ENCODE results near the gene MEPCE. TPM values are rescaled to one million over a fixed set of nuclear protein-coding genes. Genes with fewer than 3 reads are reported as not detected.
A peak's percentile ranks its signal among the peaks of the same experiment; 100 is the strongest.

The MEPCE gene
- polyA plus RNA-seq, 1 donor = 49.2 TPM

- no peak for DNase-seq
Measured at GRCh38 chr7:100401811-100402210, 27.8 kb upstream of the MEPCE start.

DNA sequence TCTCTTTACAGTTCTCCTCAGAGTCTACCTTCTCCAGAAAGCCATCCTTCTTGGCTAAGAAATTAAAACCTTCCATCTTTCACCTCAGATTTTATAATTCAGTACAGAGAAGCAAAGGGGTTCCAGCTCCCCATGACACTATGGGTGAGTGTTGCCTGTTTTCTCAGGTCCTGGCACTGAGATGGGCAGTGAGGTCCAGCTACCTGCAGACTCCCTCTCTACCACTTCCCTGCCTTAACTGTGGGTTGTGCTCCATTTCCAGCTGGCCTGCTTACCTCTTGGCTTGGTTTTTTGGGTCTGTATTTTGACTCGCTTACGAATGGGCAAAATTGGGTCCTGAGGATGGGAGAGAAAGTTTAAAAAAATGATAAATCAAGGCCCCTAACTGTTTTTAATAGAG, 27.4 kb upstream of the MEPCE start:
- DNase-seq = no peak

- DNase-seq = no peak
Measured at GRCh38 chr7:100406767-100407166, 22.9 kb upstream of the MEPCE start.

DNA sequence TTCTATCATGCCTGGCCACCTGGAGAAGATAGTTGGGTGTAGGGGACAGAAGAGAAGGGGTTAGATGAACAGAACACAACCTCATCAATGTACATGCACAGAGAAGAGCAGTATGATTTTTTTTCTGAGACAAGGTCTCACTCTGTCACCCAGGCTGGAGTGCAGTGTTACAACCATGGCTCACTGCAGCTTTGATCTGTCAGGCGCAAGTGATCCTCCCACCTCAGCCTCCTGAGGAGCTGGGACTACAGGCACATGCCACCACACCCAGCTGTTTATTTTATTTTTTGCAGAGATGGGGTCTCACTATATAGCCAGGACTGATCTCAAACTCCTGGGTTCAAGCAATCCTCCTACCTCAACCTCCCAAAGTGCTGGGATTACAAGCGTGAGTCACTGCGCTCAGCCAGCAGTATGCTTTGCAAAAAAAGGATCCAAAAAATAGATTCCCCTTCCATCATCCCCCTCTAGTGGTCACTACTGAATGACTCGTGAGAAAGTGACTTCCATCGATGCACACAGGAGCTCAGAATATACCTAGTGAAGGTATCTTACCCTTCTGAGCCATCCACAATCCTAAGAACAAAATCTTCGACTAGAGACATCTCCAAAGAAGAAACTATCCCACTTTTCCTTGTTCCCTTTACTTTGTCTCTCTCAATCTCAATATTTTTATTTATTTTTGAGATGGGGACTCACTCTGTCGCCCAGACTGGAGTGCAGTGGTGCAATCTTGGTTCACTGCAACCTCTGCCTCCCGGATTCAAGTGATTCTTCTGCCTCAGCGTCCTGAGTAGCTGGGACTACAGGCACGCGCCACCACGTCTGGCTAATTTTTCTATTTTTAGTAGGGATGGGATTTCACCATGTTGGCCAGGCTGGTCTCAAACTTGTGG, 22.1 kb upstream of the MEPCE start:
- peak; percentile 63 for DNase-seq

- no peak for DNase-seq
Measured at GRCh38 chr7:100411101-100411500, 18.5 kb upstream of the MEPCE start.

- no peak for DNase-seq
Measured at GRCh38 chr7:100413346-100413745, 16.3 kb upstream of the MEPCE start.

GRCh38 chr7:100413889-100414288, 15.7 kb upstream of the MEPCE start:
- DNase-seq = no peak

DNA sequence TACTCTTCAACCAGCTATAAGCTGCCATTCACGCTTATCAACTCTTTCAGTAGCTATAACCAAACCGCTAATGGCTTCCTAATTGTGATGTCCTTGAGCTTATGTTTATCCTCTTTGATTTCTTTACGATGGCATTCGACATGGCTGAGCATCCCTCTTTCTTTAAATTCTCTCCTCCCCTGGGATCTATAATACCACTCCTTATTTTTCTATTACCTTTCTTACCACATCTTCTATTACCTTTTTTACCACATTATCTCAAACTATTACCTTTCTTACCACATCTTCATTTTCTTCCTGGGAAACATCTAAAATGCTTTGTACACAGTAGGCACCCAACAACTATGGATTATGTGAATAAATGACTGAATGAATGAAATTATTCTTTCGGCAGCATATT, 14.2 kb upstream of the MEPCE start:
- no peak for DNase-seq

- DNase-seq = no peak
Measured at GRCh38 chr7:100418930-100419659, 10.5 kb upstream of the MEPCE start.

DNA sequence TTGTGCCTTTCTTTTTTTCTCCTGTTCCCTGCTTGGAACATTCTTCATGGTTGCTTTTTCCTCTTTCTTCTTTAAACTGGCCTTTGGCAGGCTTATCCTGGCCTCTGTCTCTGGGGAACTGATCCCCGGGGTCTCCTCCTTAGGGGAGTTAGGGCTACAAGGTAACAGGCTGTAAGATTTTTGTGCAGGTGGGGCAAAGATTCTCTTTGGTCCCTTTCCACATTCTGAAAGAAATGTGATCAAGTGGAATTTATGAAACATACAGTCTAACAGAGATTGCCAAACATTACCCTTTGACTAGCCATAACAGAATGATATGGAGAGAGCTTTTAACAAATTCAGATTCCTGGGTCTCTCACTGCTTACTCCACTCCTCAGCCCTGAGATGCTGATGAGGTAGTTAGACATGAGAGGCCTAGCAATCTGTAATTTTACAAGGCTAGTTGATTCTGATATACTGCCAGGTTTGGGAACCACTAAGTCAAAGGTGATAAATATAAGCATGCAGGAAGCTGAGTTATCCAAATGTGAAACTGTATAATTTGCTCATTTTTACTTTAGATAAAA, 9.9 kb upstream of the MEPCE start:
- DNase-seq = no peak

DNA sequence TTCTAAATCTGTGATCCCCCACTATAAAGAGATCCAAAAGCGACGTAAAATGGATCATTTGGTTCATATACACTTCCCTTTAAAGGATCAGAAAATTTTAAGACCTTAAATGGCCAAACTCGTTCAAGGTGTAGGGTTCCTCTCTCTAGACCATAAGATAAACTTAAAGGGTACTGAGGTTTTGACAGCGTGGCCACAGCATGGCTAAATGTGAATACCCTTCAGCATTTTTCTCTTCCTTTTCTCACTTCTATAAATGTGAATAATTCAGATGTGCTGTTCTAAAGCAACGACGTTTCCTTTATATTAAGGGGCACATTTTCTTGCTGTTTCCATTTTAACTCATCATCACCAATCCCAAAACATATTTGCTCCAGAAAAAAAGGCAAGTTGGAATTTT, 6.3 kb upstream of the MEPCE start:
- DNase-seq = no peak

GRCh38 chr7:100425347-100425746, 4.3 kb upstream of the MEPCE start:
- no peak for DNase-seq

DNA sequence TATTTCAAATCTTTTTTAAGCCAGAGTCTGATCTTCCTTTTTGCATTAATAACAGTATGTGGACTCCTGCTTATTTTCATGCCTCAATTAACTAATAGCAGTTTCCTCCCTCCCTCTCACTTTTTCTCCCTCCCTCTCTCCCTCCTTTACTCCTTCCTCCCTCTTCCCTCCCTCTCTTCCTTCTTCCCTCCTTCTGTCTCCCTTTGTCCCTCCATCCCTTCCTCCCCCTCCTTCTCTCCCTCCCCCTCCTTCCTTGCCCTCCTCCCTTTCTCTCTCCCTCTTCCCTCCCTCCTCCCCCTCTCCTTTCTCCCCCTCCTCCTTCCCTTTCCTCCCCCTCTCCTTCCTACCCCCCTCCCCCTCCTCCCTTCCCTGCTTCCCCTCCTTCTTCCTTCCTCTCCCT, 3.1 kb upstream of the MEPCE start:
- no peak for DNase-seq

GRCh38 chr7:100427762-100428198, 1.9 kb upstream of the MEPCE start:
- DNase-seq = no peak

GRCh38 chr7:100428199-100428966, 1.2 kb upstream of the MEPCE start, which contains the start of gene ZCWPW1:
ZCWPW1 (minus strand) TSS chr7:100428703; CDS start chr7:100420649, 8,054 bp downstream.
- DNase-seq = peak; percentile 97

DNA sequence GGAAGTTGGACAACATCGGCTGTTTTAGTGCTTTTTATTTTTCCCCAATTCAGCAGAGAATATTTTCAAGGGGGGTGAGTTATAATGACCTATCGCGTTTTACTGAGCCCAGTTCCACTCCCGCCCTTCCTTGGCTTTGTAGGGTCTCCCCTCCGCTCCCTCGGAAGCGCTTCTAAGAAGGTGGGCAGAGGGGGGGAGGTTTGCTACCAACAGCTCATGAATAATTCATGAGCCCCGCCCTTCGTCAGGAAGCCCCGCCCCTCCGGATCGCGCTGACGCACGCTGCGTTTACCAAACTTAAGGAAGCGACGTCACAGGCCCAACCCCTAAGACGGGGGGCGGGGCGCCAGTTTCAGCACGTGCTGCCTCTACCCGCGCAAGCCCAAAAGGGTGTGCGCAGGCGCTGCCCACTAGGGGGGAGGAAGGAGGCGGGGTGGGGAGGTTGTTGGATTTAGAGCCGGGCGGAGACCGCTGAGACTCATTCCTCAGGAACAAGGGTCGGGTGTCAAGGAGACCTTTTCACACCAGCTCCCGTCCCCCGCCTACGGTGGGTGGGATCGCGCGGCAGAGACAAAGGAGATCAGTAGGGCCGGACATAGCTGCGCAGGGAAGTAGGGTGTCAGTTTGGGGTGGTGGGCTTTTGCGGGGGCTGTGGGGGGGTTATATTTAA, 529 bp upstream of the MEPCE start:
- peak; percentile 100 for DNase-seq

- no peak for DNase-seq
Measured at GRCh38 chr7:100430493-100431285, 1.1 kb downstream of the MEPCE start.

DNA sequence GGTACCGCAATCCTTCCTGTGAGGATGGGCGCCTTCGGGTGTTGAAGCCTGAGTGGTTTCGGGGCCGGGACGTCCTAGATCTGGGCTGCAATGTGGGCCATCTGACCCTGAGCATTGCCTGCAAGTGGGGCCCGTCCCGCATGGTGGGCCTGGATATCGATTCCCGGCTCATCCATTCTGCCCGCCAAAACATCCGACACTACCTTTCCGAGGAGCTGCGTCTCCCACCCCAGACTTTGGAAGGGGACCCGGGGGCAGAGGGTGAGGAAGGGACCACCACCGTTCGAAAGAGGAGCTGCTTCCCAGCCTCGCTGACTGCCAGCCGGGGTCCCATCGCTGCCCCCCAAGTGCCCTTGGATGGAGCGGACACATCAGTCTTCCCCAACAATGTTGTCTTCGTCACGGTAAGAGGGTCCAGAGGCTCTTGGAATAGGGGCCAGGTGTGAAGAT, 1.7 kb downstream of the MEPCE start:
- no peak for DNase-seq

DNA sequence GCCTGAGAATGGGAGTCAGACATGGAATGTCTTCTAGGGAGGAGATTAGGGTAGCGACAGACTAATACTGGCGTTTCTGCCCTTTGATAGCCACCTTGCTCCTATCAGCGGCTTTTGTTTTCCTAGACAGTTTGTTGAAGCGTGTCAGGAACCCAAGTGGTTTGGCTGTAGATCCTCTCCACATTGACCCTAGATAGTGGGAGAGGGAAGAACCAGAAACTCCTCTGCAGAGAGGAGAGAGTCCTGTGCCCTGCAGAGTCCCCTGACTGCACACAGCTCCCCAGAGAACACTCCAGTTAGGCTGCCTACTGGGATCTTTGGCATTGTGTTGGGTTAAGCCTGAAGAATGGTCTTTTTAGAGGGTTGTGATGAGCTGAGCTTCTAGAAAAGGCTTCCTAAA, 2.4 kb downstream of the MEPCE start:
- DNase-seq = no peak

- DNase-seq = no peak
Measured at GRCh38 chr7:100432621-100433275, 3.1 kb downstream of the MEPCE start.
